ENCODE data around the gene DOCK4.
"Not testable (repeated sequence)": the region's sequence is repeated elsewhere in the genome, so short reads cannot be mapped to it uniquely, and the experiment has no call there.

The DOCK4 gene

GRCh38 chr7:111931016-111931517 lies 275.1 kb downstream of the DOCK4 start:
- DNase-seq (no peak), ATAC-seq (replicated peaks) (no peak)
- Mint-ChIP-seq H3K27ac (no peak overlapping the region), H3K4me3 (no peak overlapping the region), H3K4me1 (ENCODE audit: low read depth in 2 of 2) (no peaks in the 10 kb centered on the region), H3K9me3 (peaks cover 0 to 2% of the 10 kb centered on the region in 2 donors), H3K27me3 (no peaks in the 10 kb centered on the region), H3K36me3 (ENCODE audit: insufficient read depth) (no peaks in the 10 kb centered on the region)

DNA sequence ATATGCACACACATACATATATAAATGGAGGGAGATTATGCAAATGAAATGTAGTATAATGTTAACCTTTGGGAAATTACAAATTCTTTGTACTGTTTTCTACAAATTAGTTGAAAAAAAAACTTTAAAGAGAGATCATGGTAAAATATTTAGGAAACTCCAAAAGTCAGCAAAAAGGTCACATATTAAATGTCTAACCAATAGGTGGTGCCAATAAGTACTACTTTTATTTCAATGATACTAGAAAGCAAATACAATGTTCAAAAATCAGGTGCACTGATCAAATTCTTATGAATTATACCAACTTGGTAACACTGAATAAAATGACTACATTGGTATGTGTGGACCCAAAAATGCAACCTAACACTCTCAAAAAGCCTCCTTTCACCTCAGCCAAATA lies 276.9 kb downstream of the DOCK4 start:
- no peaks in the 10 kb centered on the region for H3K27me3 Mint-ChIP-seq
- no peak for ATAC-seq (replicated peaks)
- DNase-seq: no peak
- peaks cover 0 to 2% of the 10 kb centered on the region in 2 donors for H3K9me3 Mint-ChIP-seq
- H3K4me1 Mint-ChIP-seq (ENCODE audit: low read depth in 2 of 2): no peaks in the 10 kb centered on the region
- no peak overlapping the region for H3K4me3 Mint-ChIP-seq
- H3K27ac Mint-ChIP-seq: no peak overlapping the region
- no peaks in the 10 kb centered on the region for H3K36me3 Mint-ChIP-seq (ENCODE audit: insufficient read depth)

DNA sequence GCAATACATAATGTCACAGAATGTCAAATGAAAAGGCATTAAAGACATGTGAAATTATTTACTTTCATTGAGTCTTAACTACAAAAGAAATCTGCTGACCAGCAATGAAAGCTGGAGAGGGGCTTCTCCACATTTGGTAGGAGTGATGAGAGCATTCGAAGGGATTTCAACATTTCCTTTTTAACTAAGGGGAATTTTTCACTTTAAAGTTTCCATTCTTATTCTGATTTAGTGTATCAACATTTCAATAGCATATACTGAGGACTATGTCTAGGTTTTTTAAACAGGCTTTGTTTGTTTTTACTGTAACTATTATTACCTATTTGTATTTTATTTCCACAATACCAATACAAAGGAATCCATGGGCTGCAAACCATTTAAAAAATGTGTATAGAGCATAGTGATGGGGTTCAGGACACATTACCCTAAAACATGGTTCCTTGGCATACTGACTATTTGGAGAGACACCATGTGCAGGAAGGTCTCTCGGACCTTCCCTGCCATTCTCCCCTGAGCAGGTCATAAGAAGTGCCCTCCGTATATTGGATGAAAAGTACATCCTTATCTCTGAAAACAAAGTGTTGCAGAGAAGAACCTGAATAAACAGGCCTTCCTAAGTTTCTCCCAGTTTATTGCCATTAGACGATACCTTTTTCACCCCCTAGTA lies 278.7 kb downstream of the DOCK4 start:
- DNase-seq: no peak
- H3K4me3 Mint-ChIP-seq: no peak overlapping the region
- peaks cover 0 to 2% of the 10 kb centered on the region in 2 donors for H3K9me3 Mint-ChIP-seq
- no peaks in the 10 kb centered on the region for H3K27me3 Mint-ChIP-seq
- no peaks in the 10 kb centered on the region for H3K36me3 Mint-ChIP-seq (ENCODE audit: insufficient read depth)
- H3K4me1 Mint-ChIP-seq (ENCODE audit: low read depth in 2 of 2): no peaks in the 10 kb centered on the region
- ATAC-seq (replicated peaks): no peak
- no peak overlapping the region for H3K27ac Mint-ChIP-seq

GRCh38 chr7:111920329-111920728 lies 285.9 kb downstream of the DOCK4 start:
- Mint-ChIP-seq H3K4me1 (ENCODE audit: low read depth in 2 of 2) (no peaks in the 10 kb centered on the region), H3K27ac (no peak overlapping the region), H3K27me3 (no peaks in the 10 kb centered on the region), H3K36me3 (ENCODE audit: insufficient read depth) (no peaks in the 10 kb centered on the region), H3K9me3 (no peaks in the 10 kb centered on the region), H3K4me3 (no peak overlapping the region)
- ATAC-seq (replicated peaks): no peak
- DNase-seq: no peak

GRCh38 chr7:111919631-111920179 lies 286.5 kb downstream of the DOCK4 start:
- Mint-ChIP-seq H3K9me3 (no peaks in the 10 kb centered on the region), H3K27me3 (no peaks in the 10 kb centered on the region), H3K36me3 (ENCODE audit: insufficient read depth) (no peaks in the 10 kb centered on the region), H3K4me1 (ENCODE audit: low read depth in 2 of 2) (no peaks in the 10 kb centered on the region), H3K27ac (no peak overlapping the region), H3K4me3 (no peak overlapping the region)
- ATAC-seq (replicated peaks) (no peak), DNase-seq (no peak)

GRCh38 chr7:111919164-111919563 lies 287.0 kb downstream of the DOCK4 start:
- Mint-ChIP-seq H3K27ac (no peak overlapping the region), H3K4me3 (no peak overlapping the region), H3K36me3 (ENCODE audit: insufficient read depth) (no peaks in the 10 kb centered on the region), H3K9me3 (no peaks in the 10 kb centered on the region), H3K4me1 (ENCODE audit: low read depth in 2 of 2) (no peaks in the 10 kb centered on the region), H3K27me3 (no peaks in the 10 kb centered on the region)
- no peak for ATAC-seq (replicated peaks)
- DNase-seq: no peak

DNA sequence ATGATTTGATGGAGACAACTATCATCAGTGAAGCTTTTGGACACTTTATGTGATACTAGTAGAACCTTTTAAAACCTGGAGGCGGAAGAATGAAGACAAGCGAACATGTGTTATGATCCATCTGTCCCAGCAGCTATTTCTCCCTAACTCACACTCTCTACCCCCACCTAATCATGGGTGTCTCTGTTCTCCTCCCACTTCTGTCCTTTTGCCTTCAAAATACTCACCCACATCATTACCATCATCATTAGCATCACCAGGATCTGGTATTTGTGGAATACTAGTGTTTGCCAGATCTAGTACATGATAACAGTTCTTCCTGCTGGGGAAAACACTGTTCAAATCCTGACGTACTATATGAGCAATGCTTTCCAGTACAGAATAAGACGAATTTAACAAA lies 287.7 kb downstream of the DOCK4 start:
- no peak for ATAC-seq (replicated peaks)

GRCh38 chr7:111917404-111917803 lies 288.8 kb downstream of the DOCK4 start:
- H3K27me3 Mint-ChIP-seq; H3K27ac Mint-ChIP-seq; H3K4me3 Mint-ChIP-seq; H3K4me1 Mint-ChIP-seq (ENCODE audit: low read depth in 2 of 2); H3K36me3 Mint-ChIP-seq (ENCODE audit: insufficient read depth); DNase-seq; ATAC-seq (replicated peaks); H3K9me3 Mint-ChIP-seq: not testable (repeated sequence)

More for the DNA sequence above, 287.7 kb downstream of the DOCK4 start:
- no peaks in the 10 kb centered on the region for H3K9me3 Mint-ChIP-seq
- H3K4me1 Mint-ChIP-seq (ENCODE audit: low read depth in 2 of 2): no peaks in the 10 kb centered on the region
- H3K27ac Mint-ChIP-seq: no peak overlapping the region
- H3K36me3 Mint-ChIP-seq (ENCODE audit: insufficient read depth): no peaks in the 10 kb centered on the region
- no peak overlapping the region for H3K4me3 Mint-ChIP-seq
- no peaks in the 10 kb centered on the region for H3K27me3 Mint-ChIP-seq
- no peak for DNase-seq

DNA sequence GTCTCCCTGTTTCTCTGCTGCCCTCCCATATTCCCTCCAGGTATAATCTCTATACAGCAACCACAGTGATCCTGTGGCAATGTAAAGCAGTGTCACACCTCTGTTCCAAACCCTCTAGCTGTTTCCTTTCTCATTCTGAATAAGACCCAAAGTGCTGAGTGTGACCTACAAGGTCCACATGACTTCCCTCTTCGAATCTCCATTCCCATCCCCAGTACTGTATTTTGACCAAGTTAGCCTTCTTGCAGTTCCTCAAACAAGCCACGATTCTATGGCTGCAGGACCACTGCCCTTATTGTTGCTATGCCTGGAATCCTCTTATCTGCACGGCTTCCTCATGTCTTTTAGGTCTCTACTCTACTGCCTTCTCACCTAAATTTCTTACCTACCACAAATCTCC lies 291.9 kb downstream of the DOCK4 start:
- Mint-ChIP-seq H3K4me3 (no peak overlapping the region), H3K9me3 (no peaks in the 10 kb centered on the region), H3K36me3 (ENCODE audit: insufficient read depth) (no peaks in the 10 kb centered on the region), H3K4me1 (ENCODE audit: low read depth in 2 of 2) (no peaks in the 10 kb centered on the region), H3K27me3 (no peaks in the 10 kb centered on the region), H3K27ac (no peak overlapping the region)
- ATAC-seq (replicated peaks) (no peak), DNase-seq (no peak)

DNA sequence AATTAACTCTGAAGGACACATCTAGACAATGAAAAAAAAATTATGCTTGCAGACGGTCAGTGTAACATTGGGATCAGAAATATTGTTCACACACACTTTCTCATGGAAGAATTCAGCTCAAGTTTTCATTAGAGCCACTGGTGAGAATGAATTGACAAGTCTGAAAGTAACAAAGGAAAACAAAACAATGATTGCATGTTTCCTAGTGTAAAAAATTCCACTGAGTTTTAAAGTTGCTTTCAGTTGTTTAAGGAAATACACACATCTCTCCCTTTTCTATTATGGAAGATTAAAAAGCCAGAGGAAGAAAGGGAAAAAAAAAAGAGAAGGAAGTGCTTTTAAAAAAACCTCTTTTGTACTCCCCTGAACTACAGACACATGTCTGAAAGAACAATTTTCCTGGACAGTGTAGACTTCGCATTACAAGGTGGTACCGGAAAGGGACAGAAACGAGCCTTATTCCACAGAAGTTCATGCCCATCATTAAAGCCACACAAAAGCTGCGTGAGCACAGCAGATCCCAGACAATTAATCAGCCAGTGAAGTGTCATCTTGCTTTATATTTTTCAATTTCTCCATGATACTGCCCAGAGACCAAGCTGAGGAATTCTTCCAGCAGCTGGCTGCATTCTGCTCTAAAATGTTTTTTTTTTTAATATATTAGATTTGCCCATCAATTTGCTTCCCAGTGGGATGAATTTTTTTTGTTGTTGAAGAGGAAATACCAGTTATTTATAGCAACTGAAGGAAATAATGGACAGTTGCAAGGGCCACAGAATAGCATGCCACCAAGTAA lies 294.8 kb downstream of the DOCK4 start:
- no peak overlapping the region for H3K27ac Mint-ChIP-seq
- no peaks in the 10 kb centered on the region for H3K36me3 Mint-ChIP-seq (ENCODE audit: insufficient read depth)
- no peaks in the 10 kb centered on the region for H3K27me3 Mint-ChIP-seq
- DNase-seq: no peak
- no peaks in the 10 kb centered on the region for H3K9me3 Mint-ChIP-seq
- no peak for ATAC-seq (replicated peaks)
- H3K4me1 Mint-ChIP-seq (ENCODE audit: low read depth in 2 of 2): no peaks in the 10 kb centered on the region
- no peak overlapping the region for H3K4me3 Mint-ChIP-seq

DNA sequence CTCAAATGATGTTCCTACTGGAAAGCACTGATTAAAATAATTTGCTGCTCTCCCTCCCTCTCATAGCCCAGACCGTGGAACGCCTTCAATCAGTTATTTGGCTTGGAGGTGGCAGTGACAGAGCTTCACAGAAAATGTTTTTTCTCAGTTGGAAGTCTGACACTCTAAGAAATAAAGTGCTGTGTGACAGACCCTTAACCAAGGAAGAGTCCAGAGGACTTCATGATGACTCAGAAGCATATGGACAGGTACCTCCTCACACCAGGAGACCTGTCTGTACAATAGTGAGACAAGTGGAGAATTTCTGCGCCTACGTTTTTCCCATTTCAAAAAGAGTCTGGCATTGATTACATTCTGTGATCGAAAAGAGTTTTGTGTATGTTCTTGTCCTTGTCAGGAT lies 295.5 kb downstream of the DOCK4 start:
- Mint-ChIP-seq H3K4me1 (ENCODE audit: low read depth in 2 of 2) (no peaks in the 10 kb centered on the region), H3K36me3 (ENCODE audit: insufficient read depth) (no peaks in the 10 kb centered on the region), H3K9me3 (no peaks in the 10 kb centered on the region), H3K27ac (no peak overlapping the region), H3K4me3 (no peak overlapping the region), H3K27me3 (no peaks in the 10 kb centered on the region)
- DNase-seq (no peak), ATAC-seq (replicated peaks) (no peak)

DNA sequence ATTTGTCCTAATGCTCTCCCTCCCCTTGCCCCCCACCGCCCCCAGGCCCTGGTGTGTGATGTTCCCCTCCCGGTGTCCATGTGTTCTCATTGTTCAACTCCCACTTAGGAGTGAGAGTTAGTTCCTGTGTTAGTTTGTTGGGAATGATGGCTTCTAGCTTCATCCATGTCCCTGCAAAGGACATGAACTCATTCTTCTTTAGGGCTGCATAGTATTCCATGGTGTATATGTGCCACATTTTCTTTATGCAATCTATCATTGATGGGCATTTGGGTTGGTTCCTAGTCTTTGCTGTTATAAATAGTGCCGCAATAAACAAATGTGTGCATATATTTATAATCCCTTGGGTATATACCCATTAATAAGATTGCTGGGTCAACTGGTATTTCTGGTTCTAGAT lies 297.5 kb downstream of the DOCK4 start:
- H3K27ac Mint-ChIP-seq; H3K27me3 Mint-ChIP-seq; H3K9me3 Mint-ChIP-seq; H3K36me3 Mint-ChIP-seq (ENCODE audit: insufficient read depth); H3K4me1 Mint-ChIP-seq (ENCODE audit: low read depth in 2 of 2); ATAC-seq (replicated peaks); H3K4me3 Mint-ChIP-seq; DNase-seq: not testable (repeated sequence)

GRCh38 chr7:111903797-111904196 lies 302.4 kb downstream of the DOCK4 start:
- Mint-ChIP-seq H3K27ac (no peak overlapping the region), H3K36me3 (ENCODE audit: insufficient read depth) (no peaks in the 10 kb centered on the region), H3K4me3 (no peak overlapping the region), H3K4me1 (ENCODE audit: low read depth in 2 of 2) (no peaks in the 10 kb centered on the region), H3K27me3 (no peaks in the 10 kb centered on the region), H3K9me3 (no peaks in the 10 kb centered on the region)
- DNase-seq (no peak), ATAC-seq (replicated peaks) (no peak)

GRCh38 chr7:111903016-111903415 lies 303.2 kb downstream of the DOCK4 start:
- H3K4me1 Mint-ChIP-seq (ENCODE audit: low read depth in 2 of 2): no peaks in the 10 kb centered on the region
- DNase-seq: no peak
- H3K27ac Mint-ChIP-seq: no peak overlapping the region
- no peak overlapping the region for H3K4me3 Mint-ChIP-seq
- no peaks in the 10 kb centered on the region for H3K9me3 Mint-ChIP-seq
- H3K36me3 Mint-ChIP-seq (ENCODE audit: insufficient read depth): no peaks in the 10 kb centered on the region
- ATAC-seq (replicated peaks): no peak
- peaks cover 0 to 2% of the 10 kb centered on the region in 2 donors for H3K27me3 Mint-ChIP-seq
